Natural killer cell (primary cell): Measurements from ENCODE around the gene ELOVL3. TPM values are rescaled to one million over a fixed set of nuclear protein-coding genes. Genes with fewer than 3 reads are reported as not detected.
A peak's percentile ranks its signal among the peaks of the same experiment; 100 is the strongest.
"Not testable (repeated sequence)": the region's sequence is repeated elsewhere in the genome, so short reads cannot be mapped to it uniquely, and the experiment has no call there.

ENCODE experiments used
- ATAC-seq, 3 donors: fragments of 150-1000 bp in 2 of 3; fragments of 200-7000 bp in 1 of 3; cut with Tn5 transposase; 1 replicate in 1 of 3; 2 replicates in 2 of 3; pipeline ENCODE4 v1.10.0; 2021; ENCODE audit warnings: mild to moderate bottlenecking in 2 of 3, moderate library complexity in 2 of 3
- DNase-seq, 2 donors: peaks; one replicate each; pipeline versions ENCODE4 v3.0.0 to v3.0.0-alpha.2; 2013 to 2021; ENCODE audit warnings: mixed read lengths in 1 of 2
- H3K27ac ChIP-seq: one replicate; pipeline ENCODE4 v1.5.1; 2013; ENCODE audit warnings: mild to moderate bottlenecking, low read length
- H3K27me3 ChIP-seq: one replicate; pipeline ENCODE4 v1.6.1; 2013; ENCODE audit warnings: low read length; ENCODE audit not compliant: control insufficient read depth, insufficient read depth
- H3K36me3 ChIP-seq: one replicate; pipeline ENCODE4 v1.6.1; 2013; ENCODE audit warnings: low read length; ENCODE audit not compliant: control insufficient read depth, insufficient read depth
- H3K4me1 ChIP-seq: one replicate; pipeline ENCODE4 v1.6.1; 2013; ENCODE audit warnings: low read length; ENCODE audit not compliant: control insufficient read depth, insufficient read depth
- H3K4me3 ChIP-seq: one replicate; pipeline ENCODE4 v1.5.1; 2013; ENCODE audit warnings: low read length
- H3K9me3 ChIP-seq: one replicate; pipeline ENCODE4 v1.6.1; 2013; ENCODE audit warnings: low read length; ENCODE audit not compliant: control insufficient read depth, insufficient read depth
- H3K27ac Mint-ChIP-seq, 2 donors: one replicate each; pipeline ENCODE4 v1.8.0; 2022; ENCODE audit warnings: mild to moderate bottlenecking in 2 of 2, mixed read lengths in 2 of 2, moderate library complexity in 1 of 2
- H3K27me3 Mint-ChIP-seq, 2 donors: one replicate each; pipeline ENCODE4 v1.8.0; 2022; ENCODE audit warnings: low read depth in 2 of 2, mixed read lengths in 2 of 2
- H3K36me3 Mint-ChIP-seq: one replicate; pipeline ENCODE4 v1.8.0; 2022; ENCODE audit warnings: mixed read lengths
- H3K4me1 Mint-ChIP-seq, 2 donors: one replicate each; pipeline ENCODE4 v1.8.0; 2022; ENCODE audit warnings: mixed read lengths in 2 of 2
- H3K4me3 Mint-ChIP-seq: one replicate; pipeline ENCODE4 v1.8.0; 2022; ENCODE audit warnings: mild to moderate bottlenecking, moderate library complexity, mixed read lengths
- H3K9me3 Mint-ChIP-seq, 2 donors: one replicate each; pipeline ENCODE4 v1.8.0; 2022; ENCODE audit warnings: mixed read lengths in 2 of 2
- WGBS: methylation state at CpG from one replicate; pipeline ENCODE4 v1.1.7; 2013; ENCODE audit warnings: missing lambda C conversion rate; ENCODE audit not compliant: insufficient coverage; 5-methylcytosine and 5-hydroxymethylcytosine counted together
- intact Hi-C: fragments of 100-400 bp; cut with micrococcal nuclease; formaldehyde crosslinking; loops from one replicate; pipeline ENCODE4 v1.14.2; 2022
- total RNA-seq, 4 donors: library from RNA; stranded (reverse); fragments of 120-200 nt in 1 of 4; gene quantifications; one replicate each; pipeline versions ENCODE4 v1.2.3 to v1.2.4, GENCODE V29; 2013 to 2022
- TF ChIP-seq, protein P1 (sequence below): fragments of 200-600 bp; IDR thresholded peaks from one replicate; pipeline ENCODE4 v1.8.0; 2022; ENCODE audit warnings: antibody characterized with exemption

The ELOVL3 gene
- total RNA-seq, 3 donors from 2014 or later (not counting 1 experiment from before 2014, with no cell fraction given), result not detected

DNA sequence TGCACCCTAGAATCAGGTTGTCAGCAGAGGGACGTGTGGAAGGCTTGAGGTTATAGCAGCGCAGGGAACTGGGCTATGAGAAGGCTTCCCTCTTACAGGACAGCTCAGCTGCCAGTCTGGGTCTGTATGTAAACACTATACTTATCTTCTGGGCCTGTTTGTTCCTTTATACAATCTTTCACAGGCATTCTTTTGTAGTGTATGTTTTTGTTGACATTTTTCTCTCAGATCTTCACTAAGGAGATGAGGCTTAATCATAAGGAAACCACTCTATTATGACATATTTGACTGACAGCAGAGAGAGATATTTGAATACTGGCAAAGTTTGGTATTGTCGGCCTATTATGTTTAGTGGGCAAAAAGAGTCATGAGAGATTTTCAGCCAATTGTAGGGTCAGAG is 20.2 kb downstream of the ELOVL3 start:
- Mint-ChIP-seq H3K4me1 (peaks cover 47 to 51% of the 10 kb centered on the region in 2 donors), H3K36me3 (no peaks in the 10 kb centered on the region), H3K9me3 (no peaks in the 10 kb centered on the region), H3K27ac (peak overlapping the region; percentile 98 to 99), H3K27me3 (peaks cover 7 to 12% of the 10 kb centered on the region in 2 donors), H3K4me3 (peak overlapping the region; percentile 98)
- WGBS, result 48% methylated on average over 3 of the region's 3 CpGs
- Histone ChIP-seq H3K4me1 (peaks cover 23% of the 10 kb centered on the region), H3K4me3 (peak overlapping the region; percentile 94), H3K27me3 (peaks cover 7% of the 10 kb centered on the region), H3K27ac (no peak overlapping the region), H3K9me3 (no peaks in the 10 kb centered on the region), H3K36me3 (peaks cover 2% of the 10 kb centered on the region)
- ATAC-seq, result no peak
- intact Hi-C loops, result loop anchor here (10.0 kb wide), 1 partner anchor 399 kb away; the partner anchor contains the start of gene TRIM8
- TF ChIP-seq, protein P1, sequence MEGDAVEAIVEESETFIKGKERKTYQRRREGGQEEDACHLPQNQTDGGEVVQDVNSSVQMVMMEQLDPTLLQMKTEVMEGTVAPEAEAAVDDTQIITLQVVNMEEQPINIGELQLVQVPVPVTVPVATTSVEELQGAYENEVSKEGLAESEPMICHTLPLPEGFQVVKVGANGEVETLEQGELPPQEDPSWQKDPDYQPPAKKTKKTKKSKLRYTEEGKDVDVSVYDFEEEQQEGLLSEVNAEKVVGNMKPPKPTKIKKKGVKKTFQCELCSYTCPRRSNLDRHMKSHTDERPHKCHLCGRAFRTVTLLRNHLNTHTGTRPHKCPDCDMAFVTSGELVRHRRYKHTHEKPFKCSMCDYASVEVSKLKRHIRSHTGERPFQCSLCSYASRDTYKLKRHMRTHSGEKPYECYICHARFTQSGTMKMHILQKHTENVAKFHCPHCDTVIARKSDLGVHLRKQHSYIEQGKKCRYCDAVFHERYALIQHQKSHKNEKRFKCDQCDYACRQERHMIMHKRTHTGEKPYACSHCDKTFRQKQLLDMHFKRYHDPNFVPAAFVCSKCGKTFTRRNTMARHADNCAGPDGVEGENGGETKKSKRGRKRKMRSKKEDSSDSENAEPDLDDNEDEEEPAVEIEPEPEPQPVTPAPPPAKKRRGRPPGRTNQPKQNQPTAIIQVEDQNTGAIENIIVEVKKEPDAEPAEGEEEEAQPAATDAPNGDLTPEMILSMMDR, result no peak
- DNase-seq, result no peak

DNA sequence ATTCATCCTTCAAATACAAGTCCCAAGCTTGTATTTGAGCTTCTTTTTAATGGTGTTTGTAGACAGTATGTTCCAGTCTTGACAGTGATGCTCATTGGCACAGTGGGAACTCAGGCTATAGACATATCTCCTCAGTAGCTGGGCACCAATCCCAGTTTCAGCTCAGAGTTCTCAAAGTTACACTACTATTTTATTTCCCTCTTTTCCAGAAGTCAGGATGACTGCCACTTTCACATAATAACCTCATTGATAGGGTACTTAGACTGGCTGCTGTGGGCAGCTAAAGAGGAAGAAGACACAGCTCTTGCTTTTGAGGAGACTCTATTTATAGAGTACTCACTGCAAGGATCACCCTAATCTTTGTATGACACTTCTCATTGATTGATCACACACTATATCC is 21.6 kb downstream of the ELOVL3 start:
- no peak overlapping the region for H3K27ac ChIP-seq
- Mint-ChIP-seq H3K9me3 (no peaks in the 10 kb centered on the region), H3K27me3 (peaks cover 4 to 6% of the 10 kb centered on the region in 2 donors), H3K4me3 (peak overlapping the region; percentile 49), H3K36me3 (no peaks in the 10 kb centered on the region), H3K4me1 (peaks cover 37 to 40% of the 10 kb centered on the region in 2 donors), H3K27ac (peak overlapping the region; percentile 8 to 70)
- no peaks in the 10 kb centered on the region for H3K9me3 ChIP-seq
- no peak for ATAC-seq
- peaks cover 2% of the 10 kb centered on the region for H3K36me3 ChIP-seq
- intact Hi-C loops, result loop anchor here (10.0 kb wide), 1 partner anchor 397 kb away; the partner anchor contains the start of gene TRIM8
- H3K4me3 ChIP-seq, result no peak overlapping the region
- TF ChIP-seq, protein P1, result no peak
- H3K4me1 ChIP-seq, result peaks cover 13% of the 10 kb centered on the region
- H3K27me3 ChIP-seq, result peaks cover 2% of the 10 kb centered on the region
- DNase-seq, result no peak

DNA sequence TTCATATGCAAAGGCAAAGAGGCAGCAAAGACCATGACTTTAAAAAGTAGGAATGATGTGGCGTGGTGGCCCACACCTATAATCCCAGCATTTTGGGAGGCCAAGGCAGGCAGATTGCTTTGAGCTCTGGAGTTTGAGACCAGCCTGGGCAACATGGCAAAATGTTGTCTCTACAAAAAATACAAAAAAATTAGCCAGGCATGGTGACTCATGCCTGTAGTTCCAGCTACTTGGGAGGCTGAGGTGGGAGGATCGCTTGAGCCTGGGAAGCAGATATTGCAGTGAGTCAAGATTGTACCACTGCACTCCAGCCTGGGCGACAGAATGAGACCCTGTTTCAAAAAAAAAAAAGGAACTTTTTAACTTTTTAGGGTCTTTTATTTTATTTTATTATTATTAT is 26.4 kb downstream of the ELOVL3 start:
- H3K9me3 Mint-ChIP-seq, H3K4me3 Mint-ChIP-seq, H3K9me3 ChIP-seq, H3K27ac Mint-ChIP-seq, H3K27me3 Mint-ChIP-seq, H3K27me3 ChIP-seq, H3K4me1 ChIP-seq, H3K36me3 Mint-ChIP-seq, H3K4me1 Mint-ChIP-seq, H3K4me3 ChIP-seq, DNase-seq, H3K27ac ChIP-seq, H3K36me3 ChIP-seq, intact Hi-C loops, ATAC-seq: not testable (repeated sequence)
- 89% methylated on average over 2 of the region's 3 CpGs for WGBS

DNA sequence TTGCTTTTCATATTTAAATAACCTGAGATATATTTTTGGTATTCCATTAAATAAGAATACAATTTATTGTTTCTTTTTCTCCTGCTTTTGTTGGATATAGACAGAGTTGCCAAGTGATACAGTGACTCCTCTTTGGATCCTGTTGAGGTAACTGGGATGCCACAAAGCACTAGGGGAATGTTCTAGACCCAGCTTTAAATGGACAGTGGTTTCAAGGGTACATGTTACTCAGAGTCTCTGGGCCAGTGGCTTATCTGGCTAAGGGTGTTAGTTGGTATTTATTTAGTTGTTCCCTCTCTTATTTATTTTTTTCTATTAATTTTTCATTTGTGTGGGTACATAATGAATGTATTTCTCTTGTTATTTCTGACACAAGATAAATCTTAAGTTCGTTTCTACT is 28.3 kb downstream of the ELOVL3 start:
- H3K27ac ChIP-seq, result no peak overlapping the region
- TF ChIP-seq, protein P1, result no peak
- intact Hi-C loops, result no loop called here
- Mint-ChIP-seq H3K27me3 (no peaks in the 10 kb centered on the region), H3K9me3 (no peaks in the 10 kb centered on the region), H3K36me3 (peaks cover 3% of the 10 kb centered on the region), H3K4me3 (no peak overlapping the region), H3K27ac (no peak overlapping the region), H3K4me1 (peaks cover 0 to 2% of the 10 kb centered on the region in 2 donors)
- peaks cover 6% of the 10 kb centered on the region for H3K36me3 ChIP-seq
- DNase-seq (no peak), ATAC-seq (no peak)
- no peak overlapping the region for H3K4me3 ChIP-seq
- H3K27me3 ChIP-seq, result no peaks in the 10 kb centered on the region
- WGBS, result 91% methylated on average over 1 of the region's 1 CpG
- no peaks in the 10 kb centered on the region for H3K9me3 ChIP-seq
- no peaks in the 10 kb centered on the region for H3K4me1 ChIP-seq
